Measurements from ENCODE around the gene CELF5.

CELF5 gene

DNA sequence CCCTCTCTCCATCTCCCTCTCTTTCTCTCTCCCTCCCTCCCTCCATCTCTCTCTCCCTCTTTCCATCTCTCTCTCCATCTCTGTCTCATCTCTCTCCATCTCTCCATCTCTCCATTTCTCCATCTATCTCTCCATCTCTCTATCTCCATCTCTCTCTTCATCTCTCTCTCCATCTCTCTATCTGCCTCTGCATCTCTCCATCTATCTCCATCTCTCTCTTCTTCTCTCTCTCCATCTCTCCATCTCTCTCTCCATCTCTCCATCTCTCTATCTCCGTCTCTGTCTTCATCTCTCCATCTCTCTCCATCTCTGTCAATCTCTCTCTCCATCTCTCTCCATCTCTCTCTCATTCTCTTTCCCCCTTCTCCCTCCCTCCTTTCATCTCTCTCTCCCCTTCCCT lies 85.8 kb downstream of the CELF5 start:
- DNase-seq (ENCODE audit: low read depth), result no peak

DNA sequence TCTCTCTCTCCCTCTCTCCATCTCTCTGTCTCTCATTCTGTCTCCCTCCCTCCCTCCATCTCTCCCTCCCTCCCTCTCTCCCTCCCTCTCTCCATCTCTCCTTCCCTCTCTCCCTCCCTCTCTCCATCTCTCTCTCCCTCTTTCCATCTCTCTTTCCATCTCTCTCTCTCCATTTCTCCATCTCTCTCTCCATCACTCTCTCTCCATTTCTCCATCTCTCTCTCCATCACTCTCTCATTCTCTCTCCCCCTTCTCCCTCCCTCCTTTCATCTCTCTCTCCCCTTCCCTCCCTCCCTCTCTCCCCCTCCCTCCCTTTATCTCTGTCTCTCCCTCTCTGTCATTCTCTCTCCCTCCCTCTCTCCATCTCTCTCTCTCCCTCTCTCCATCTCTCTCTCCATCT lies 86.2 kb downstream of the CELF5 start:
- no peak for DNase-seq (ENCODE audit: low read depth)
- H3K4me3 ChIP-seq (ENCODE audit: control insufficient read depth, low read depth, low read length), result no peak overlapping the region
- TF ChIP-seq, protein P1, sequence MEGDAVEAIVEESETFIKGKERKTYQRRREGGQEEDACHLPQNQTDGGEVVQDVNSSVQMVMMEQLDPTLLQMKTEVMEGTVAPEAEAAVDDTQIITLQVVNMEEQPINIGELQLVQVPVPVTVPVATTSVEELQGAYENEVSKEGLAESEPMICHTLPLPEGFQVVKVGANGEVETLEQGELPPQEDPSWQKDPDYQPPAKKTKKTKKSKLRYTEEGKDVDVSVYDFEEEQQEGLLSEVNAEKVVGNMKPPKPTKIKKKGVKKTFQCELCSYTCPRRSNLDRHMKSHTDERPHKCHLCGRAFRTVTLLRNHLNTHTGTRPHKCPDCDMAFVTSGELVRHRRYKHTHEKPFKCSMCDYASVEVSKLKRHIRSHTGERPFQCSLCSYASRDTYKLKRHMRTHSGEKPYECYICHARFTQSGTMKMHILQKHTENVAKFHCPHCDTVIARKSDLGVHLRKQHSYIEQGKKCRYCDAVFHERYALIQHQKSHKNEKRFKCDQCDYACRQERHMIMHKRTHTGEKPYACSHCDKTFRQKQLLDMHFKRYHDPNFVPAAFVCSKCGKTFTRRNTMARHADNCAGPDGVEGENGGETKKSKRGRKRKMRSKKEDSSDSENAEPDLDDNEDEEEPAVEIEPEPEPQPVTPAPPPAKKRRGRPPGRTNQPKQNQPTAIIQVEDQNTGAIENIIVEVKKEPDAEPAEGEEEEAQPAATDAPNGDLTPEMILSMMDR (IDR thresholded peaks at IDR 0.05; ENCODE audit: control insufficient read depth, insufficient read depth, low read depth, low read length, missing control alignments), result no peak

More for the DNA sequence above, 85.8 kb downstream of the CELF5 start:
- H3K4me3 ChIP-seq (ENCODE audit: control insufficient read depth, low read depth, low read length), result no peak overlapping the region
- TF ChIP-seq, protein P1 (IDR thresholded peaks at IDR 0.05; ENCODE audit: control insufficient read depth, insufficient read depth, low read depth, low read length, missing control alignments), result no peak

DNA sequence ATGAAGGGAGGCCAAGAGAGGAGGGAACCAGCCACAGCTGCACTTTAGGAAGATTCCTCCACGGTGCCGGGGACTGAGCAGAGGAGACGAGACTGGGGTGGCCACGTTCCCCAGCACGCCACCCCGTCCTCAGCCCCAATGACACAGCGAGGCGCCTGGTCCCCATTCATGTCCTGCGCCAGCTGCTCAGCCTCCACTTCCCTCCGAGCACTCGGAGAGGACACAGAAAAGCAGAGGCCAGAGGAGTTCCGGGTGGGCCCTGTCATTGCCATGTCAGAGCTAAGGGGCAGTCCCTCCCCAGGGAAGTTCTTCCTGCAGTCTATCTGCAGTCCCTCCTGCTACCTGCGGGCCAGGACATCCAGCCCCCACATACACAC lies 88.7 kb downstream of the CELF5 start:
- DNase-seq (ENCODE audit: low read depth), result no peak
- no peak overlapping the region for H3K4me3 ChIP-seq (ENCODE audit: control insufficient read depth, low read depth, low read length)

DNA sequence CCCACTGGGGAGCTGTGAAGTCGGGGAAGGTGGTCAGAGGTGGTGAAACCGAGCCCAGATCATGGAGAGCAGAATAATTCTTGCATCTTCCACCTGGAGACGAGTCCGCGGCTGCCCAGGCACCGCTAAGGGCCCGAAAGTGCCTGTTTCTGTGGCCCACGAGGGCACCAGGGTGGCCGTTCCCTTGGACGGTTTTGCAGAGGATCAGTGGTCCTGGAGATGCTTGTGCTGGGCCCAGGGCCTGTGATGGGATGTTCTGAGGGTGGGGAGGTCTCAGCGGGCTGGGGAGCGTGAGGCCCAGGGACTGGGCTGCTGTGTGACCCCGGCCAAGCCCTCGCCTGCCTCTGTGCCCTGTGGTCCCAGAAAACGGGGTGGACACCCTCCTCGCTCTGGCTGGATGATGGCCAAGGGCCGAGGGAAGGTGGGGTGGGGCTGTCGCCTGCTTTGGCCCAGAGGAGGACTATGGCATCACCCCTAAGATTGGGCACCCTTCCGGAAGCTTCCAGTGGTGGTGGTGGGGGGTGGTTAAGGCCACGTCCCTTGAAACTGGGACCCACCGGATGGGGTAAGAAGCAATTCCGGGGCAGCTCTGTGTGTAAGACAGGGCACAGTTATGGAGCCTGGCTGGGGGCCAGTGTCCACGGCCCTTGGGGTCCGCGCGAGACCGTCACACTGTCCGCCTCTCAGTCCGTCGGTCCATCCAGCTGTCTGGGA lies 90.7 kb downstream of the CELF5 start:
- H3K4me3 ChIP-seq (ENCODE audit: control insufficient read depth, low read depth, low read length), result no peak overlapping the region
- no peak for DNase-seq (ENCODE audit: low read depth)

More for the DNA sequence above, 88.7 kb downstream of the CELF5 start:
- TF ChIP-seq, protein P1 (IDR thresholded peaks at IDR 0.05; ENCODE audit: control insufficient read depth, insufficient read depth, low read depth, low read length, missing control alignments), result no peak

DNA sequence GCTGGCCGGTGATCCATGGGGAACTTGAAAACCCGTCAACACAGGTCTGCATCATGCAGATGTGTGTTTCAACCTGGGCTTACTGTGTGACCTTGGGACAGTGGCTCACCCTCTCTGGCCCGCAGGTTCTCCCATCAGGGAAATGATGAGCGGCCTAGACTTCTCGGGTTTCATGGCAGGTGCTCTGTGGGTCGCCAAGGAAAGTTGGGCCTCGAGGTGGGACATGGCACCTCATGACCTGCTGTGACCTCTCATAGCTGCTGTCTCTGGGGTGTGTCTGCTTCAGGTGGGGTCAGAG lies 91.2 kb downstream of the CELF5 start:
- TF ChIP-seq, protein P1 (IDR thresholded peaks at IDR 0.05; ENCODE audit: control insufficient read depth, insufficient read depth, low read depth, low read length, missing control alignments), result no peak
- DNase-seq (ENCODE audit: low read depth), result no peak
- no peak overlapping the region for H3K4me3 ChIP-seq (ENCODE audit: control insufficient read depth, low read depth, low read length)

More for the DNA sequence above, 90.7 kb downstream of the CELF5 start:
- TF ChIP-seq, protein P1 (IDR thresholded peaks at IDR 0.05; ENCODE audit: control insufficient read depth, insufficient read depth, low read depth, low read length, missing control alignments), result no peak

DNA sequence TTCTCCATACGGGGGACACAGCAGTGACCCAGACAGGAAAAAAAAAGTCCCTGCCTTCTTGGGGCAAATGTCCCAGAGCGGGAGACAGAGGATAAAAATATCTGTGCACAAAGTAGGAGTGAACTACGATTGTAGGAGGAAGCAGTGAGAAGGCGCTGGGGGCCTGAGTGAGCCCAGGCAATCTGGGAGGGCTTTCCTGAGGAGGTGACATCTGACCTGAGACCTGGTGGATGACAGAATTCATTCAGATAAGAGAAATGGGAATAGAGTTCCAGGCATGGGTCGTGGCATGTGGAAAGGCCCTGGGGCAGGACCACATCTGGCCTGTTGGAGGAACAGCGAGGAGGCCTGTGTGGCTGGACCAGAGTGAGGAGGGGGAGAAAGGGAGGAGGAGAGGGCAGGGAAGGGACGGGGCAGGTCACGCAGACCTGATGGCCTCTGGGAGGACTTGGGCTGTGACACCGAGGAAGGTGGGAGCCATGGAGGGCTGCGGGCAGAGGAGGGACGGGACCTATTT lies 91.7 kb downstream of the CELF5 start:
- DNase-seq (ENCODE audit: low read depth), result no peak
- TF ChIP-seq, protein P1 (IDR thresholded peaks at IDR 0.05; ENCODE audit: control insufficient read depth, insufficient read depth, low read depth, low read length, missing control alignments), result no peak
- H3K4me3 ChIP-seq (ENCODE audit: control insufficient read depth, low read depth, low read length), result no peak overlapping the region

Measured in AG09309 (cell line).